Trophoblast cell (in vitro differentiated cells and primary cell): Measurements from ENCODE around the gene CSE1L.
"Not testable (repeated sequence)": the region's sequence is repeated elsewhere in the genome, so short reads cannot be mapped to it uniquely, and the experiment has no call there.

Source experiments
- DNase-seq, 2 donors: peaks; one replicate each; pipeline ENCODE4 v3.0.0-alpha.2; 2016
- H2AFZ ChIP-seq: 2 replicates; pipeline ENCODE4 v1.6.1; 2013; ENCODE audit warnings: low read length, moderate library complexity, mild to moderate bottlenecking; ENCODE audit not compliant: insufficient read depth, poor library complexity
- H2AK5ac ChIP-seq: 2 replicates; pipeline ENCODE4 v1.6.1; 2013; ENCODE audit warnings: mild to moderate bottlenecking, low read length
- H2BK120ac ChIP-seq: 2 replicates; pipeline ENCODE4 v1.6.1; 2013; ENCODE audit warnings: low read length, mild to moderate bottlenecking, moderate library complexity; ENCODE audit not compliant: insufficient read depth, poor library complexity
- H2BK12ac ChIP-seq: 2 replicates; pipeline ENCODE4 v1.6.1; 2013; ENCODE audit warnings: mild to moderate bottlenecking, low read length, moderate library complexity
- H2BK5ac ChIP-seq: 2 replicates; pipeline ENCODE4 v1.6.1; 2013; ENCODE audit warnings: low read length, low read depth, moderate library complexity, mild to moderate bottlenecking; ENCODE audit not compliant: poor library complexity
- H3K14ac ChIP-seq: 2 replicates; pipeline ENCODE4 v1.6.1; 2013; ENCODE audit warnings: mild to moderate bottlenecking, low read length
- H3K18ac ChIP-seq: 2 replicates; pipeline ENCODE4 v1.6.1; 2013; ENCODE audit warnings: mild to moderate bottlenecking, low read length
- H3K23ac ChIP-seq: 2 replicates; pipeline ENCODE4 v1.6.1; 2013; ENCODE audit warnings: low read length
- H3K27ac ChIP-seq: 2 replicates; pipeline ENCODE4 v1.5.1; 2013; ENCODE audit warnings: low read depth, mild to moderate bottlenecking, inconsistent platforms, low read length, moderate library complexity
- H3K27me3 ChIP-seq: 2 replicates; pipeline ENCODE4 v1.6.1; 2013; ENCODE audit warnings: inconsistent platforms, mild to moderate bottlenecking, low read length, moderate library complexity; ENCODE audit not compliant: insufficient read depth
- H3K36me3 ChIP-seq, 2 experiments: 1 replicate in 1 of 2; 2 replicates in 1 of 2; pipeline ENCODE4 v1.6.1; 2013; ENCODE audit warnings: low read length in 2 of 2, mild to moderate bottlenecking in 2 of 2, moderate library complexity in 1 of 2; ENCODE audit not compliant: insufficient read depth in 2 of 2, control insufficient read depth in 1 of 2
- H3K4ac ChIP-seq: 2 replicates; pipeline ENCODE4 v1.6.1; 2013; ENCODE audit warnings: low read depth, mild to moderate bottlenecking, low read length, moderate library complexity
- H3K4me1 ChIP-seq, 2 experiments: 1 replicate in 1 of 2; 2 replicates in 1 of 2; pipeline ENCODE4 v1.6.1; 2013; ENCODE audit warnings: low read length in 2 of 2, mild to moderate bottlenecking in 2 of 2, moderate library complexity in 1 of 2; ENCODE audit not compliant: insufficient read depth in 2 of 2, control insufficient read depth in 1 of 2
- H3K4me2 ChIP-seq: 2 replicates; pipeline ENCODE4 v1.6.1; 2013; ENCODE audit warnings: inconsistent platforms, mild to moderate bottlenecking, low read length, moderate library complexity
- H3K4me3 ChIP-seq: 2 replicates; pipeline ENCODE4 v1.5.1; 2013; ENCODE audit warnings: mild to moderate bottlenecking, low read depth, low read length, inconsistent platforms
- H3K79me1 ChIP-seq: one replicate; pipeline ENCODE4 v1.6.1; 2013; ENCODE audit warnings: low read length
- H3K79me2 ChIP-seq: 2 replicates; pipeline ENCODE4 v1.6.1; 2013; ENCODE audit warnings: low read length, mild to moderate bottlenecking; ENCODE audit not compliant: control insufficient read depth, insufficient read depth, poor library complexity
- H3K9ac ChIP-seq: 2 replicates; pipeline ENCODE4 v1.6.1; 2013; ENCODE audit warnings: mild to moderate bottlenecking, low read length
- H3K9me3 ChIP-seq: 2 replicates; pipeline ENCODE4 v1.6.1; 2013; ENCODE audit warnings: low read depth, mild to moderate bottlenecking, control low read depth, inconsistent platforms, low read length; ENCODE audit not compliant: insufficient read depth
- H4K12ac ChIP-seq: 2 replicates; pipeline ENCODE4 v1.6.1; 2013; ENCODE audit warnings: low read depth, mild to moderate bottlenecking, low read length, moderate library complexity
- H4K8ac ChIP-seq: 2 replicates; pipeline ENCODE4 v1.6.1; 2013; ENCODE audit warnings: low read depth, mild to moderate bottlenecking, low read length, moderate library complexity
- H4K91ac ChIP-seq: one replicate; pipeline ENCODE4 v1.6.1; 2013; ENCODE audit warnings: low read depth, mild to moderate bottlenecking, low read length, moderate library complexity
- WGBS: extraction: QIAGEN DNeasy Blood & Tissue Kit; methylation state at CpG from one replicate; pipeline ENCODE4 v1.1.7; 2013; ENCODE audit warnings: missing lambda C conversion rate; ENCODE audit not compliant: insufficient read length, insufficient coverage; ENCODE audit errors: extremely low coverage; 5-methylcytosine and 5-hydroxymethylcytosine counted together

CSE1L gene

DNA sequence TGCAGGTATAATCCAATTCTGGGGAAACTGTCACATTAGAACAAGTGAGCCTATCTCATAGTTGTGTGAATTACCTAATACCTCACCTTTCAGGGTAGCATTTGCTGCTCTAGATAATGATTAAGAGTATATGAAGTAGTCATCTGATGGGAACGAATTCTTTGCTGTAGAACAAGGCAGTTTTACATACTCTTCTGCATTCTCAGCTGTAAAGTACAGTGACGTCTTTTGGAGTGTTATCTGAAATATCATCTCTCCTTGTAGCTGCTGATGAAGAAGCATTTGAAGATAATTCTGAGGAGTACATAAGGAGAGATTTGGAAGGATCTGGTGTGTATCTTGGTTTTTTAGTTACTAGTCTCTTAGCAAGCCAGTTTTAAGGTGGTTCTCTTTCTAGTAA is 28.4 kb downstream of the CSE1L start:
- Histone ChIP-seq H3K14ac (no peak overlapping the region), H3K27ac (no peak overlapping the region), H3K4me1 (no peaks in the 10 kb centered on the region), H3K23ac (no peak overlapping the region), H3K79me1 (no peaks in the 10 kb centered on the region), H2BK5ac (no peak overlapping the region), H2AFZ (no peak overlapping the region), H3K4me3 (no peak overlapping the region), H3K27me3 (no peaks in the 10 kb centered on the region), H4K8ac (no peak overlapping the region), H3K4ac (no peak overlapping the region), H4K91ac (no peak overlapping the region), H3K4me2 (no peak overlapping the region), H2AK5ac (no peak overlapping the region), H4K12ac (no peak overlapping the region), H3K18ac (no peak overlapping the region), H3K9ac (no peak overlapping the region), H3K79me2 (no peaks in the 10 kb centered on the region), H3K36me3 (peaks cover 37 to 50% of the 10 kb centered on the region in 2 experiments), H3K9me3 (no peaks in the 10 kb centered on the region), H2BK12ac (no peak overlapping the region), H2BK120ac (no peak overlapping the region)
- WGBS, result no CpG with 5 or more reads among the region's 2 CpGs
- DNase-seq, result peak; percentile 27 to 91

DNA sequence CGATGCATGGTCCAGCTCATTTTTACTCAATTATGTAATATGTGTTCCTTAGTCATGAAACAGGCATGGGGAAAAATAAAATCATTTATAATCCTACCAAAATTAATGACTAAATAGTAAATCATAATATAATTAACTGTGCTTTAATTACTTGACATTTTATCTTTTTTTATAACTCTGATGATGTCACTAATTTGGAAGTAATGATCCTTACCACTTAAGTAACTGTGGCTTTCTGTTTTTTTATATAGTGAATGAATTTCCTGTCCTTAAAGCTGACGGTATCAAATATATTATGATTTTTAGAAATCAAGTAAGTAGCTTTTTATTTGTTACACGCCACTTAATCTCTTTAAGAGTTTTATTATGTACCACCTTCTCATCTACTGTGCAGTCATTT is 32.2 kb downstream of the CSE1L start:
- H3K4me2 ChIP-seq, result no peak overlapping the region
- H3K9me3 ChIP-seq, result no peaks in the 10 kb centered on the region
- H3K4me1 ChIP-seq, result no peaks in the 10 kb centered on the region
- no peak overlapping the region for H2BK5ac ChIP-seq
- H4K8ac ChIP-seq, result no peak overlapping the region
- no peak for DNase-seq
- no peak overlapping the region for H3K4ac ChIP-seq
- no peak overlapping the region for H3K4me3 ChIP-seq
- no peak overlapping the region for H2BK12ac ChIP-seq
- no peaks in the 10 kb centered on the region for H3K27me3 ChIP-seq
- H3K79me2 ChIP-seq, result no peaks in the 10 kb centered on the region
- H3K18ac ChIP-seq, result no peak overlapping the region
- no peak overlapping the region for H3K27ac ChIP-seq
- no CpG with 5 or more reads among the region's 3 CpGs for WGBS
- no peak overlapping the region for H3K9ac ChIP-seq
- no peak overlapping the region for H4K12ac ChIP-seq
- H2AK5ac ChIP-seq, result no peak overlapping the region
- peaks cover 51 to 60% of the 10 kb centered on the region in 2 experiments for H3K36me3 ChIP-seq
- no peak overlapping the region for H3K14ac ChIP-seq
- H4K91ac ChIP-seq, result no peak overlapping the region
- H2AFZ ChIP-seq, result no peak overlapping the region
- H3K79me1 ChIP-seq, result no peaks in the 10 kb centered on the region
- no peak overlapping the region for H2BK120ac ChIP-seq
- no peak overlapping the region for H3K23ac ChIP-seq

DNA sequence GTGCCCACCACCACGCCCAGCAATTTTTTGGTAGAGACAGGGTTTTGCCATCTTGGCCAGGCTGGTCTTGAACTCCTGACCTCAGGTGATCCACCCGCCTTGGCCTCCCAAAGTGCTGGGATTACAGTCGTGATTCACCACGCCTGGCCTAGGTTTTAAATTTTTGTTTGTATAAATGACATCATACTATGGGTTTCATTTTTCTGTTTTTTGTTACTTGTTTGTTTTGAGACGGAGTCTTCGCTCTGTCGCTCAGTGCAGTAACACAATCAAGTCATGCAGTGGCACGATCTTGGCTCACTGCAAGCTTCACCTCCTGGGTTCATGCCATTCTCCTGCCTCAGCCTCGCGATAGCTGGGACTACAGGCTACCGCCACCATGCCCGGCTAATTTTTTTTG is 36.2 kb downstream of the CSE1L start:
- no CpG with 5 or more reads among the region's 12 CpGs for WGBS
- H3K4ac ChIP-seq, H3K4me2 ChIP-seq, H3K18ac ChIP-seq, H3K27me3 ChIP-seq, DNase-seq, H3K4me3 ChIP-seq, H4K8ac ChIP-seq, H3K14ac ChIP-seq, H2BK12ac ChIP-seq, H3K23ac ChIP-seq, H3K4me1 ChIP-seq, H2BK5ac ChIP-seq, H3K9ac ChIP-seq, H3K27ac ChIP-seq, H3K79me2 ChIP-seq, H3K9me3 ChIP-seq, H2AFZ ChIP-seq, H3K79me1 ChIP-seq, H4K91ac ChIP-seq, H4K12ac ChIP-seq, H2AK5ac ChIP-seq, H2BK120ac ChIP-seq: not testable (repeated sequence)
- H3K36me3 ChIP-seq, result peaks cover 39 to 61% of the 10 kb centered on the region in 2 experiments

DNA sequence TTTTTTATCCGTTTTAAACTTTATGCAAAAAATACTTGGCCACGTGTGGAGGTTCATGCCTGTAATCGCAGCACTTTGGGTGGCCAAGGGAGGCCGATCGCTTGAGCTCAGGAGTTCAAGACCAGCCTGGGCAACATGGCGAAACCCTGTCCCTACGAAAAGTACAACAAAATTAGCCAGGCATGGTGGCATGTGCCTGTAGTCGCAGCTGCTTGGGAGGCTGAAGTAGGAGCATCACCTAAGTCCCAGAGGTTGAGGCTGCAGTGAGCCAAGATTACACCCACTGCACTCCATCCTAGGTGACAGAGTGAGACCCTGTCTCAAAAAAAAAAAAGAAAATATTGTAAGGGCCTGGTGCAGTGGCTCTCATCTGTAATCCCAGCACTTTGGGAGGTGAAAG is 45.0 kb downstream of the CSE1L start:
- no peak overlapping the region for H2AK5ac ChIP-seq
- H3K4me2 ChIP-seq, result no peak overlapping the region
- H3K18ac ChIP-seq, result no peak overlapping the region
- no peaks in the 10 kb centered on the region for H3K9me3 ChIP-seq
- peaks cover 32 to 54% of the 10 kb centered on the region in 2 experiments for H3K36me3 ChIP-seq
- no peak overlapping the region for H3K14ac ChIP-seq
- no peak overlapping the region for H4K8ac ChIP-seq
- DNase-seq, result no peak
- H3K4me3 ChIP-seq, result no peak overlapping the region
- H3K4ac ChIP-seq, result no peak overlapping the region
- no peak overlapping the region for H4K91ac ChIP-seq
- H3K23ac ChIP-seq, result no peak overlapping the region
- no peaks in the 10 kb centered on the region for H3K4me1 ChIP-seq
- no peak overlapping the region for H2BK120ac ChIP-seq
- H3K79me1 ChIP-seq, result no peaks in the 10 kb centered on the region
- H2BK5ac ChIP-seq, result no peak overlapping the region
- no peak overlapping the region for H2AFZ ChIP-seq
- no CpG with 5 or more reads among the region's 8 CpGs for WGBS
- H3K79me2 ChIP-seq, result no peaks in the 10 kb centered on the region
- no peak overlapping the region for H4K12ac ChIP-seq
- H3K27ac ChIP-seq, result no peak overlapping the region
- no peak overlapping the region for H2BK12ac ChIP-seq
- H3K27me3 ChIP-seq, result no peaks in the 10 kb centered on the region
- peak overlapping the region; percentile 18 for H3K9ac ChIP-seq
